Stimulated activated CD4-positive, alpha-beta T cell treated with anti-CD3 and anti-CD28 coated beads, Interleukin-15, amount 100 ng/mL, for 24 hours (primary cell): ENCODE results near the gene RGS21.

Experiments
- DNase-seq: peaks from one replicate; pipeline ENCODE4 v3.0.0-alpha.2; 2020

Gene RGS21

DNA sequence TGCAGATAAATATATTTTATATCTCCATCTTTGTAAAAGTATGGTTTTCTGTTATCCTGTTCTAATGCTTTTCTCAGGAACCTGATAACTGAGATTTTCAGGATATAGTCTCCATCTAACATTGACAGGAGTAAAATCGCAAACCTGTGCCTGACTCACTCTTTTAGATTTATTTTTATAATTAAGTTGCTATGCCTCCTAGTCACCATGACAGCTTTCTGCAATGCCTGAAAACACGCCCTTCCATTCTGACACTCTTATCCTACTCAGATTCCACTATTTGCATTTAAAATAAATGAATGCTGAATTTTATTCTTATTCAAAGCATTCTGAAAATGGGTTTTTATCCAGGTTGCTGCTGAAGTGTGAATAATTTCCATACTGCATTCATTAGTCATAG lies 62.8 kb downstream of the RGS21 start:
- DNase-seq = no peak

DNA sequence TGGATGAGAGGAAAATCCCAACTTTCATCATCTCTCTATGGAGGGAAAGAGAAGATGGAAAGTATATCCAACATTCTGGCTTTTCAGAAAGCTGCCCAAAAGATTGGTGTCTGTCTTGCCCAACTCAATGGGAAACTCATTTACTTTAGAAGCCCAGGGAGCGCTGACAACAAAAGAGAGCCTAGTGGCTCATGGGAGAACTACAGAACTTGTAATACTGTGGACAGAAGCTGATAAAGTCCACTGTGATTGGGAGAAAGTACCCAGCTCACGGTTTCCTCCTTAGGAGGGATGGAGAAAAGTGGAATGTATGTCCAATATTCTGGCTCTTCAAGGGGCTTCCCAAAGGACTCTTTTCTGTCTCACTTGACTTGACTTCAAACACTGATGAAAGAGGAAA lies 66.0 kb downstream of the RGS21 start:
- no peak for DNase-seq

DNA sequence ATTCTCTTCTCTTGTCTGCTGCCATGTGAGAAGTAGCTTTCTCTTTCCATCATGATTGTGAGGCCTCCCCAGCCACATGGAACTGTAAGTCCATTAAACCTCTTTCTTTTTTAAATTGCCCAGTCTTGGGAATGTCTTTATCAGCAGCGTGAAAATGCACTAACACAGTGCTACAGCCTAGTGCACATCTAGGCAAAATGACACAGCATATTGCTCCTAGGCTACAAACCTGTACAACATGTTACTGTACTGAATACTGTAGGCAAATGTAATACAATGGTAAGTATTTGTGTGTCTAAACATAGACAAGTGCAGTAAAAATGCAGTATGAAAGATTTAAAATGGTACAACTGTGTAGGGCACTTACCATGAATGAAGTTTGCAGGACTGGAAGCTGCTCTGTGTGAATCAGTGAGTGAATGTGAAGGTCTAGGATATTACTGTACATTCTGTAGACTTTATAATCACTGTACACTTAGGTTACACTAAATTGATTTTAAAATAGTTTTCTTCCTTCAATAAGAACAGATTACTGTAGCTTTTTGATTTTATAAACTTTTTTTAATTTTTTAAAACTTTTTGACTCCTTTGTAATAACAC lies 69.4 kb downstream of the RGS21 start:
- DNase-seq = no peak

DNA sequence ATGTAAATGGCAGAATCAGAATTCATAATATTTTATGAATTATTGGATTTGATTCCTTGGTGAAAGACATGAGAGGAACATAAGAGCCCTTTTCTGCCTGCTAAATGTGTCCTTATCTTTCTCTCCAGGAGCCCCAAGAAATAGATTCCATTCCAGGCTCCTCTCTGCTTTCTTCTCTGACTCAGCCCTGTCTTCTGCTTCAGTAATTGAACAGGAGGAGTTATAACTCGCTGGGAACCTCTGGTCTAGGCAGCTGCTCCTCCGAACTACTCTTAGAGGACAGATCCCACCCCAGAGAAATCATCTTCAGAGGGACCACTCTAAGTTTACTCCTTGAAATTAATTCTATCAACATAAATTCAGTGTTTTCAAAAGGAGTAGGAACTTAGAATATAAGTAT lies 78.4 kb downstream of the RGS21 start:
- no peak for DNase-seq

DNA sequence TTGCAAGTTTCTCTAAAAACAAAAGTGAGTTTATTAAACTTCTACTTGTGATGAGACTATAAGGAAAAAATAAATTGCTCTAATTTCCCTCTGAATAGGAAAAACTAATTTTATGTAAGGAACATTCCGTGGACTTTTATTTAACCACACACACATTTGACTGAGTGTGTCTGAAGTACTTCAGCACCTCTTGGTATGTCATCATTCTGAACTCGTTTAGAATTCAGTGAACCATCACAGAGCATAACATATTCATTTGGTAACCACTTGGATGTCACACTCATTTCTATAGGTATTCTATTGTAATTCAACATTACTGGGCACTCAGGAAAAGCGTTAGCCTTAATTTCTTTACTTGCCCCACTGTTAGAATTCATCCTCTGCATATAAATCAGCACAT lies 79.1 kb downstream of the RGS21 start:
- DNase-seq = no peak

DNA sequence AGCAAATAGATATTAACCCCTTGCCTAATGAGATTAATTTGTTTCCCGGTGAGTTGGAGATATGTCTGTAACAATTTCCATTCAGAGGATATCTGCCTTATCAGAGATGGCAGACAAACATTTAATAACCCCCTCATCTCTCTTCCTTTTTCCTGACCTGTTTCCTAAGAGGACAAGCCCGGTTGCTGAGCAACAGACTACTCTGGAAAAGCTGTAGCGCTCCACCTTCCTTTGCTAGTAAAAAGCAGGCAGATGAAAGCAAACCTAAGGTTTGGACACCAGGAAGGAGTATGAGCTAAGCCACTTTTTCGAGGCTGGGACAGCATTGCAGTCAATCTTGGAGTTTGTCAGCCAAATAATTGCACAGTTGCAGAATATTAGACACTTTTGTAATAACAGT lies 82.4 kb downstream of the RGS21 start:
- no peak for DNase-seq

DNA sequence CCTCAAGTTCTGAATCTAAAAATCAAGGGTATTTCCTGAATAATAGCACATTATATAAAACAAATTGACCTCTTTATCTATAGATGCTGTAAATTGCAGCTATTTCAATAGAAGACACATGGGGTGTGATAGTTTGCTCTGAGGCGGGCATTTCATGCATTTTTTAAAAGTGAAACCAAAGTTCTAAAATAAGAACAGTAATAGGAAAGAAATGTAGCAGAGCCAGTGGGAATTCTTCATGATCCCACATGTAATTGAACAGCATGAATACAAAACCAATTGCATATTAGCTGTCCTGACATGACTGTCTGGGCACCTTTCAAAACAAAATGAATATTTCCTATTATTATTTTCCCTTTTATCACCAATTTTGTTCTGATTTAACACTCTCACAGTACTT lies 85.0 kb downstream of the RGS21 start:
- no peak for DNase-seq

DNA sequence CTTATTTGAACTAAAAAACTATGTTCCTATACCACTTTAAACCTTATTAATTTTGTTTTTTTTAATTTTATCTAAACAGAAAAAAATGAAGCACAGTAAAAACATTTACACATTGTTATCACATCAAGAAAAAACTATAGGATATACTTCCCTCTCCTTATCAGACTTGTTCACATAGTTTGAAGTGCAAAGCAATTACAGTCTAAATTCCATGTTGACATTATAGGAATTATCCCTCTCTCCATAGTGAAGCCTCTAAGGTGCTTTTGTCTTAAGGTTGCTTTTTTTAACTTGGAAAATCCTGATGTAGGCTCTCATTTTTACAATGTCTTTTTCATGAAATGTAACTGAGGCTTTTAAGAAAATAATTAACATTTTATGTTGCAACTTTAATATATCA lies 85.8 kb downstream of the RGS21 start:
- DNase-seq = no peak

DNA sequence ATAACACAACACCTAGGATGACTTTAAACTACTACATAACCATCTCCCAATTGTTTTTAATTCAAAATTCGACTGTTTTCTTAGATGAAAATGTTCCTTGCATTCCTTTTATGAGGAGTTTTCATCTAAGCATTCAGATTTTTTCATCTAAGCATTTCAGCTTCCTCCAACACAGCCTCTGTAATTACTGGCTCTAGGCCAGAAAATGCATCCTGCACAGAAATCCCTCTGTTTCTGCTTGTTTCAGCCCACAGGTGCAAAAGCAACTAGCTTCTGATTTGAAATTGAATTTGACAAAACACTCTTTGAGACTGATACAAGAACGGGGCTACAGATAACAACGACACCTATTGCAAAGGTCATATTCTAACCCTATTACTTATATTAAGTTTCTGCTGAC lies 90.4 kb downstream of the RGS21 start:
- DNase-seq = no peak
